ELR (cell line): ENCODE results near the gene IP6K3.

Experiments
- DNase-seq: peaks from one replicate; pipeline ENCODE4 v3.0.0-alpha.2; 2015; ENCODE audit warnings: low read depth

Gene IP6K3

GRCh38 chr6:33723371-33724085 lies 23.2 kb downstream of the IP6K3 start:
- no peak for DNase-seq

DNA sequence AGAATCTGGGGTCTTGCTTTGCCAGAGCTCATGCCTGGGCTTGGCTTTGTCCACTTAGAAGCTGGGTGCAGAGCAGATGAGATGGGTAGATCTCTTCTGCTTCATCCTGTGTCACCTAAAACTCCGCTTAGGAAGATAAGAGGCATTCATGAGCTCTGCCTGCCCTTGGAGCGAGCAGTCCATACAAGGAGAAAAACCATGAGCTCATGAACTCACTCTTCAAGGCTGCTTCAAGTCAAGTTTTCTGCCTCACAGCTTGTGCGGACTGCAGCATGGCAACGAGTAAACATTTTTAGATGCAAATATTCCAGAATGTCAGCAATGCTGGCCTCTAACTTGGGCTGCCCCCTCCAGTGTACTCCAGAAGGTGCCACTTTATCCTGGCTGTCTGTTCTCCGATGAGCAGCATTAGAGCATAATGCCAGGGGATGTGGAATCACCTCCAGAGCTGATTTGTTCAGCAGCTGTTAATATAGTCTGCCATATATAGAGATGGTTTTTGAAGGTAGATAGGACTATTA lies 24.5 kb downstream of the IP6K3 start:
- DNase-seq, result no peak

GRCh38 chr6:33721508-33721907 lies 25.2 kb downstream of the IP6K3 start:
- no peak for DNase-seq

GRCh38 chr6:33720998-33721397 lies 25.7 kb downstream of the IP6K3 start:
- DNase-seq, result no peak

GRCh38 chr6:33719326-33719987 lies 27.2 kb downstream of the IP6K3 start:
- no peak for DNase-seq

DNA sequence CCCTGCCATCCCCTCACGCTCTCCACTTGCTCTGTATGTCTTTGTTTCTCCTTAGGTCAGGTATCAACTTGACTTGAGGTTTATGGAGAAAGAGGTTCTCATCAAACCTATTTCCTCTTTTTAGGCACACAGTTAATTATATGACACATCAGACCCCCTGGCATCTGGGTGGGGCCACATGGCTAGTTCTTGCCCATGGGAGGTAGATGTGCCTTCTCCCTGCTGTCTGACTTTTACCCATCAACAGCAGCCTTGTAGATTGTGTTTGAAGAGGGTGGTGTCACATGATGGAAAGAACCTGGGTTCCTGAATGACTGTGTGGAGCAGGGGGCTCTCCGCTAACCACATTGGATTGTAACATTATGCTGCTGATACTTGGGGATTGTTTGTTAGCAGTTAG lies 28.0 kb downstream of the IP6K3 start:
- DNase-seq, result no peak

- no peak for DNase-seq
Measured at GRCh38 chr6:33717934-33718455, 28.7 kb downstream of the IP6K3 start.

DNA sequence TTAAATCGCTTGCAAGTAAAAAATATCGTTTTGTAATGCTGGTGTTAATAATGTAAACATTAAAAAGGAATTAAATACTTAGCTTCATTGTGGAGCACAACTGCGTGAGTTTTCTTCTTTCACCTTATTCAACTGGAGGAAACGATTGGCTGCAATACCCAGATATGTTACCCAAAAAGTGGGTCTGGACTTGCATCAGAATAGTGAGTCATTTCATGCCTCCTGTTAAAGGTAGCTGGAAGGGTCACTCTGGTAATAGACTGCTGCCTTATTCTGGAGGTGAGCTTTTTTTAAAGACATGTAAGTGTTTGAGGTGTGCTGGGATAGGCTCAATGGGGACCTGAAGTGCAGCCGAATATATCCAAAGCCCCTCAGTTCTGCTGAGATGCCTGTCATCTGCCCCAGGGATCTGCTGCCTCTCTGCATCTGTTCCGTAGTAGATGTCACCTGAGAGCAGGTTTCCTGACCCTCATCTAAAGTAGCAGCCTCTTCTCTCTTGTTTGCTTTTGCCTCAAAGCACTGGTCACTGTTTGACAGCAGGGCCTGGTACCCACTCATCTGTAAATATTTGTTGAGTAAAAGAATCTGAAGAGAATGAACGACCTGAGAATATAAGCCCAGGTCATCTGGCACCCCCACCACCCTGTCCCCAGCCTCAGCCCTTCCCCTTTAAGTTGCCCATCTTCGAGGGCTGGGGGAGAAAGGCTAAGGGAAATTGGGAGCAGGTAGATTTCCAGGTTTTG lies 29.6 kb downstream of the IP6K3 start:
- no peak for DNase-seq

DNA sequence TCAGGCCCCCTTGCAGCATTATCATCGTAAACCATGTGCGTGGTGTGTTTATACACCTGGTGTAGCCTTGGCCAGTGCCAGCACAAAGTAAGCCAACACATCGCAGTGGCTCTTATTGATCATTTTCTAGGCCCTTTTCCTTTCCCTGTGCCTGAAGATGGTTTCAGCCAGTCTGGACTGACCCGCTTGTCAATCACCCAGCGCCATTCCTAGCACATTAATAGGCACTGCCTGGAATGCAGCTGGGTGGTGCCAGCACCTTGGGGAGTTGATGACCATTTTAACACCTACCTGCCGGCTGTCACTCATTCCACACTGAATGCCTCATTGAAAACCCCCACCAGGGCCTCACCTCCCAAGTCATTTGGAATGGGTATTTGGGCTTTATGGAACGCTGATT lies 30.3 kb downstream of the IP6K3 start:
- DNase-seq, result no peak

DNA sequence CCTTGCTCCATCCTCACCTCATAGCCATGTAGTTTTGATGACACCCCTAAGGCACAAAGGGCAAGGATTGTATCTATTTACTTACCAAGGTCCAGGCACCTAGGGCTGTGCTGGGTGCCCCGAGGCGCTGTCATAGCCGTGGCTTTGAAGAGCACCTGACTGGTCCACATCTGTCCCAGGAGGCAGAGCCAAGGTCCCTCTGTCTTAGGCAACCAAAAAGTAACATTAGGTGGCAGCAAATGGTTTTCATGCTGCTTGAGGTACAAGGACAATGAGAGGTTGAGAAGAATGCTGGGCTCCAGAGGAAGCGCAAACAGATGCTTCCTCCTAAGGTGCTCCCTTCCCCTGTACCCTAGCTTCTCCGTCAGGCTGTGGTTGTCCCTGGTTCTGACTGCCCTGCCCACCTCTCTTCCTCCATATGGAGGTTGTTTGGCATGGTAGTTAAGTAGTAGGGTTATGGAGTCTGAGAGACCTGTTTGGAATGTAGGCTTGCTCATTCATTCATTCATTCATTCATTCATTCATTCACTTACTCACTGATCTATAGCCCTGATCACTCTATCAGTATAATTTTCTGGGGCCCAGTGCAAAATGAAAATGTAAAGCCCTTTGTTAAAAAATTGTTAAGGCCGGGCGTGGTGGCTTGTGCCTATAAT lies 32.2 kb downstream of the IP6K3 start:
- no peak for DNase-seq

DNA sequence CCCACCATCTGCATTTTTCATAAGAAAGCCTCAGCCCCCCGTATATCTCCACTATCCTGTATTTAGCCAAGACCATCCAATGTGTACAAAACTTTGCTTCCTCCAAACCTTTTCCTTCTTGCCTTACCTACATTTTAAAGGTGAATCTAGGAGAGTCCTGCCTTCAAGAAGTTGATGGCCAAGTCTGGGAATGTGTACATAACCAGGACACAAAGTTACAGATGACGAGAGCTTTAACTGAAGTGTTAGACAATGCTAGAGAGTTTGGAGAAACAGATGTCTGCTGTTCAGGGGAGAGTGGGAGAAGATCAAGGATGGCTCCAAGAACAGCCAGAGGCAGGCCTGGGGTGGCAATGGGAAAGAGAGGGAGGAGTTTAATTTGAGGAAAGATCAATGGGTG lies 32.9 kb downstream of the IP6K3 start:
- DNase-seq, result no peak

DNA sequence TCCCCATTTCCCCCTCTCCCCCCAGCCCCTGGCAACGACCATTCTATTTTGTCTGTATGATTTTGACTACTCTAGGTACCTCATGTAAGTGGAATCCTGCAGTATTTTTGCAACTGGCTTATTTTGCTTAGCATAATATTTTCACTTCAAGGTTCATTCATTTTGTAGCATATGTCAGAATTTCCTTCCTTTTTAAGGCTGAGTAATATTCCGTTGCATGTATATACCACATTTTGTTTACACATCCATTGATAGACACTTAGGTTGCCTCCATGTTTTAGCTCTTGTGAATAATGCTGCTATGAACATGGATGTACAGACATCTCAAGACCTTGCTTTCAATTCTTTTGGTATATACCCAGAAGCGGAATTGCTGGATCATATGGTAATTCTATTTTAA lies 33.8 kb downstream of the IP6K3 start:
- DNase-seq, result no peak

DNA sequence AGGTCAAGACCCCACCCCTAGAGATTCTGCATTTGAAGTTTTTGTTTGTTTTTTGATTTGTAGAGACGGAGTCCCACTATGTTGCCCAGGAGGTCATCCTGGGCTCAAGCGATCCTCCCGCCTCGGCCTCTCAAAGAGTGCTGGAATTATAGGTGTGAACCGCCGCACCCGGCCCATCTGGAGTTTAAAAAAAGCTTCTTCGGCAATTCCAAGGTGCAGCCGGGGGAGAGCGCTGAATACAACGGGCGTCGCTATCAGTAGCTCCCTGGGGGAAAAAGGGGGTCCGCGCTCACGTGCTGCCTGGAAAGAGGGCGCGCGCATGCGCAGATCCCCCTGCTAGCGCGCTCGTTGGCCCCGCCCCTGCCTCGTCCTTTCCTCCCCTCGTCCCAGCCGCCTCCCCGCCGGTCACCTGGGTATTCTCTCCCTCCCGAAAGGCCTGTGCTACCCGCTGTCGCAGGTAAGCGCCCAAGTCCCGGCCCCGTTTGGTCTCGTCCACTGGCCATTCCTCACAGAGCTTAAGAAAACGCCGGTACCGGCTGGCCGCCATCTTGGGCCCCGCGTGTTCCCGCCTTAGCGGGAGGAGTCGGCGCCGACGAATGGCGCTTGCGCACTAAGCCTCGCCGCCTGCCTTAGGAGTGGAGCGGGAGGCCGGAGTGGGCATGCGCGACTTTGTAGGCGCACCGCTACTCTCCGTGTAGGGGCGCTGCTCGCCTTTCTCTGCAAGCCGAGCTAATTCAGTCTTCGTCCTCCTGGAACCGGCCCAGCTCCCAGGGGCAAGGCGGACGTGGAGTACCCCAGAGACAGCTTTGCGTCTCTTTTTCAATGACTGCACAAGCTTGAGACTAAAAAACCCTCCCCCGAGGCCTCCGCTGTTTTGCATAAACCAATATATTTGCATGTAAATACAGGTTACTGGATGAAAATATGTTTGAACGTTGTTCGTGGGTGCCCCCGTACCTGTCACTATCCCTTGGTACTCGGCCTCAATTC lies 35.3 kb downstream of the IP6K3 start, which contains the start of gene UQCC2:
Gene UQCC2, minus strand, starts transcription at position 561 of the 990 bp plus-strand sequence. Its CDS starts 14 bp downstream, at position 547.
- peak; percentile 98 for DNase-seq

DNA sequence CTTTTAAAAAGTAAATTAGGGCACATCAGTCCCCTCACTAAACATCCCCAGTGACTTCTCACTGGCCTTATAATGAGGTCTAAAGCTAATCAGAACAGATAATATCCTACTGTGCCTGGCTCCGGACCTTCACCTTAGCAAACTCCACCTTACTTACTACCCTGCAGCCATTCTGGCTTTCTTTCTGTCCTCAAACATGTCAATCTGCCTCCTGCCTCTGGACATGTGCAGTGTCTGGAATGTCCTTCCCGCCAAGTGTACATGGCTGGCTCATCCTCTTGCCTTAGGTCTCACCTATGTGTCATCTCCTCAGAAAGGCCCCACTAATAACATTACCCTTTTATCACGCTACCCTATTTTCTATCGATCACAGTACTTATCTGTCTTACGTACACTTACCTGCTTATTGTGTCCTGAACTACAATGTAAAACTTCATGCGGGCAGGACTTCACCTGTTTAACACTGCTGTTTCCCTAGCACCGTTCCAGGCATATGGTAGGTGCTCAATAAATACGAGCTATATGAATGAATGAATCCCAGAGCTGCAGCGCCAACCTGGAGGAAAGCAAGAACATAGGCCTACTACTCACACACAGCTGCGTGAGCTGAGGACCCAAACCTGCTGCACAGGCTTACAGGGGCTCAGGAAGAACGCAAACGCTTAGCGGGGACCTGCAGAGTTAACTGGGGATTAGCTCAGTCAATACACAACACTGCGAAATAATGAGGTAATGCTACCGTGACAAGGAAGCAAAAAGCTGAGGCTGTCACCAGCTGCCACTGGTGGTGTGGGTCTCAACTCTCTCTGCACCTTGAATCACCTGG lies 36.2 kb downstream of the IP6K3 start:
- peak; percentile 42 for DNase-seq

GRCh38 chr6:33709605-33710295 lies 37.0 kb downstream of the IP6K3 start:
- no peak for DNase-seq

GRCh38 chr6:33708516-33709204 lies 38.0 kb downstream of the IP6K3 start:
- DNase-seq, result no peak

GRCh38 chr6:33707771-33708170 lies 38.9 kb downstream of the IP6K3 start:
- no peak for DNase-seq

DNA sequence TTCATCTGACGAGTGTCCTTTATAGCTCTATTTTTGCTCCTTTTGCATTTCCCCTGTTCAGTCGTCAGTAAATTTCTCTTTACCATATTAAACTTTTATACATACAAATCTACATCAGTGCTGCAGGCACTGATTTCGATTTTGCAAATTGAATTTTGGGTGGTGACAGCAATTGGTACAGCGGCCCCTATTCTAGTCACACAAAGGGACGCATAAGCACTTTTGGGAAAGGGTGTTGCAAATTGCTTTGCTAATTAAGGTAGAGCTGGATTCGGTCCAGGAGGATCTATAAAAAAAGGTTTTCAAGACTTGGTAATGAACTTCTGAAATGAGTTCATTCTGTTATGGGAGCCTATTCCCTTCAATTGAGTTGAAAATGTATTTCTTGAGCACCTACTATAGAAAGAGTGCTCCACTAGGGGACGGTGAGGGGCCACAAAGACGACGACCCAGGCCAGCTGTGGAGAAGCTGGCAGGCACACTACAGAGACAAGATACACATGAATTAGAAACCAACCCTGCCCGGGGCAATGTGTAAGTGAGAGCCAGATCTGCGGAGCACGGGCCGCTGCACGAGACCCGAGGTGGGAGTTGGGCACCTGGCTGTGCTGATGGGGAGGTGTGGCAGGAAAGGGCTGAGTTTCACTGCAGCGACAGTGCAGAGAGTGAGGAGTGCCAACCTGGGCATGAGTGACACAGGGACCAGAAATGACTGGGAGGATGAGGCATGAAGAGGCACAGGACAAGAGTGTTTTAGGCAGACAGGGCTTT lies 40.6 kb downstream of the IP6K3 start:
- no peak for DNase-seq
